ENCODE measurements around the gene ASPSCR1. TPM values are rescaled to one million over a fixed set of nuclear protein-coding genes. Genes with fewer than 3 reads are reported as not detected.

ASPSCR1 gene
- total and polyA plus RNA-seq, 10 of the 15 experiments (the other 5 are each of a cell fraction or from before 2014, with no cell fraction given): 1.5 to 48.4 (median 25.4) TPM

DNA sequence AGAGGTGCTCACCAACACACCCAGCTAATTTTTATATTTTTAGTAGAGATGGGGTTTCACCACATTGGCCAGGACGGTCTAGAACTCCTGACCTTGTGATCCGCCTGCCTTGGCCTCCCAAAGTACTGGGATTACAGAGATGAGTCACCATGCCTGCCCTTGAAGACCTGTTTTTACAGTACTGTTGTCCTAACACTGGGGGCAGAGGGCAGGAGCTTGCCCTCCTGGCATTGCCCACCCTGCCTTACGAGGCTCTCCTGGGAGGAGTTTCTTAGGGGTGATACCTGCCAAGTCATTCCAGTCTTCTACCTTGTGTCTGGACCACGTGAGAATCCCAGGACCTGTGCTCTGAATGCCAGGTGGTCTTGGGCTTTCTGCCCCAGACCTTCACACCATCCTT lies 2.7 kb downstream of the ASPSCR1 start:
- no peak overlapping the region for H3K27ac ChIP-seq (ENCODE audit: control insufficient read depth, insufficient read depth)
- H3K4me3 ChIP-seq: no peak overlapping the region
- POLR2A ChIA-PET: no interaction called here
- RAD21 ChIA-PET (ENCODE audit: unreplicated experiment): no interaction called here
- H3K4me1 ChIP-seq (ENCODE audit: control insufficient read depth, insufficient read depth, low read length): peaks cover 14% of the 10 kb centered on the region
- H3K4me2 ChIP-seq (ENCODE audit: control insufficient read depth, insufficient read depth): no peak overlapping the region
- in situ Hi-C loops (cut with MboI): no loop called here
- peaks cover 0 to 6% of the 10 kb centered on the region in 2 experiments; a peak in 3 of 4 replicates for H3K36me3 ChIP-seq (ENCODE audit: control insufficient read depth in 2 of 2, insufficient read depth in 2 of 2, low read length in 1 of 2)
- H2AFZ ChIP-seq (ENCODE audit: control insufficient read depth, low read depth, low read length): no peak overlapping the region
- no peak for ATAC-seq
- H3K27me3 ChIP-seq (replicated peaks in 1 of 2; ENCODE audit: control insufficient read depth in 2 of 2, insufficient read depth in 2 of 2, low read length in 1 of 2): no peaks in the 10 kb centered on the region
- no peaks in the 10 kb centered on the region for H4K20me1 ChIP-seq (ENCODE audit: control insufficient read depth, insufficient read depth)
- no TSS peak for BruUV-seq (replicated peaks)
- DNase-seq (ENCODE audit: low read depth, low spot score): no peak
- no peaks in the 10 kb centered on the region for H3K9me3 ChIP-seq (replicated peaks; ENCODE audit: control insufficient read depth, insufficient read depth, low read length)
- H3K9ac ChIP-seq (ENCODE audit: control insufficient read depth, insufficient read depth, low read length): no peak overlapping the region
- CTCF ChIA-PET: no interaction called here
- 75% methylated on average over 4 of the region's 4 CpGs for WGBS (ENCODE audit: insufficient coverage, insufficient replicate concordance, low lambda C conversion rate, missing lambda C conversion rate)
- no peaks in the 10 kb centered on the region; the same call in 1 of the 2 replicates for H3K79me2 ChIP-seq (ENCODE audit: control insufficient read depth, insufficient read depth, low read length)
- SMC1A ChIA-PET (ENCODE audit: uncharacterized antibody, unreplicated experiment): interaction anchor here (0.6 kb wide), 1 partner anchor 375 kb away, joined by 4 read pairs; no protein-coding TSS in a partner anchor
- intact Hi-C loops (cut with micrococcal nuclease; ENCODE audit: unreplicated experiment): no loop called here
- no peak for FAIRE-seq
- TF ChIP-seq CHD2 (IDR thresholded peaks at IDR 0.05; ENCODE audit: borderline replicate concordance, low read depth, low read length) (no peak), BHLHE40 (IDR thresholded peaks at IDR 0.05; ENCODE audit: borderline replicate concordance in 1 of 2, low read depth in 2 of 2, low read length in 1 of 2) (no peak), SUZ12 (IDR thresholded peaks at IDR 0.05; ENCODE audit: unreplicated experiment) (no peak), NFYB (IDR thresholded peaks at IDR 0.05; ENCODE audit: insufficient read depth, low read depth, low read length) (no peak), IKZF2 (IDR thresholded peaks at IDR 0.05) (no peak), FOXM1 (IDR thresholded peaks at IDR 0.05; ENCODE audit: low read depth, low read length) (no peak), ZNF24 (IDR thresholded peaks at IDR 0.05) (no peak), POU2F2 (IDR thresholded peaks at IDR 0.05; ENCODE audit: borderline replicate concordance, low read depth, low read length) (no peak), STAT1 (conservative IDR thresholded peaks at IDR 0.05) (no peak), TCF12 (IDR thresholded peaks at IDR 0.05; ENCODE audit: low read depth, low read length) (no peak)
- TF ChIP-seq, protein P1, sequence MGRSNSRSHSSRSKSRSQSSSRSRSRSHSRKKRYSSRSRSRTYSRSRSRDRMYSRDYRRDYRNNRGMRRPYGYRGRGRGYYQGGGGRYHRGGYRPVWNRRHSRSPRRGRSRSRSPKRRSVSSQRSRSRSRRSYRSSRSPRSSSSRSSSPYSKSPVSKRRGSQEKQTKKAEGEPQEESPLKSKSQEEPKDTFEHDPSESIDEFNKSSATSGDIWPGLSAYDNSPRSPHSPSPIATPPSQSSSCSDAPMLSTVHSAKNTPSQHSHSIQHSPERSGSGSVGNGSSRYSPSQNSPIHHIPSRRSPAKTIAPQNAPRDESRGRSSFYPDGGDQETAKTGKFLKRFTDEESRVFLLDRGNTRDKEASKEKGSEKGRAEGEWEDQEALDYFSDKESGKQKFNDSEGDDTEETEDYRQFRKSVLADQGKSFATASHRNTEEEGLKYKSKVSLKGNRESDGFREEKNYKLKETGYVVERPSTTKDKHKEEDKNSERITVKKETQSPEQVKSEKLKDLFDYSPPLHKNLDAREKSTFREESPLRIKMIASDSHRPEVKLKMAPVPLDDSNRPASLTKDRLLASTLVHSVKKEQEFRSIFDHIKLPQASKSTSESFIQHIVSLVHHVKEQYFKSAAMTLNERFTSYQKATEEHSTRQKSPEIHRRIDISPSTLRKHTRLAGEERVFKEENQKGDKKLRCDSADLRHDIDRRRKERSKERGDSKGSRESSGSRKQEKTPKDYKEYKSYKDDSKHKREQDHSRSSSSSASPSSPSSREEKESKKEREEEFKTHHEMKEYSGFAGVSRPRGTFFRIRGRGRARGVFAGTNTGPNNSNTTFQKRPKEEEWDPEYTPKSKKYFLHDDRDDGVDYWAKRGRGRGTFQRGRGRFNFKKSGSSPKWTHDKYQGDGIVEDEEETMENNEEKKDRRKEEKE (IDR thresholded peaks at IDR 0.05): no peak
- TF ChIP-seq, protein P2, sequence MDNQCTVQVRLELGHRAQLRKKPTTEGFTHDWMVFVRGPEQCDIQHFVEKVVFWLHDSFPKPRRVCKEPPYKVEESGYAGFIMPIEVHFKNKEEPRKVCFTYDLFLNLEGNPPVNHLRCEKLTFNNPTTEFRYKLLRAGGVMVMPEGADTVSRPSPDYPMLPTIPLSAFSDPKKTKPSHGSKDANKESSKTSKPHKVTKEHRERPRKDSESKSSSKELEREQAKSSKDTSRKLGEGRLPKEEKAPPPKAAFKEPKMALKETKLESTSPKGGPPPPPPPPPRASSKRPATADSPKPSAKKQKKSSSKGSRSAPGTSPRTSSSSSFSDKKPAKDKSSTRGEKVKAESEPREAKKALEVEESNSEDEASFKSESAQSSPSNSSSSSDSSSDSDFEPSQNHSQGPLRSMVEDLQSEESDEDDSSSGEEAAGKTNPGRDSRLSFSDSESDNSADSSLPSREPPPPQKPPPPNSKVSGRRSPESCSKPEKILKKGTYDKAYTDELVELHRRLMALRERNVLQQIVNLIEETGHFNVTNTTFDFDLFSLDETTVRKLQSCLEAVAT (IDR thresholded peaks at IDR 0.05): no peak
- TF ChIP-seq, protein P3, sequence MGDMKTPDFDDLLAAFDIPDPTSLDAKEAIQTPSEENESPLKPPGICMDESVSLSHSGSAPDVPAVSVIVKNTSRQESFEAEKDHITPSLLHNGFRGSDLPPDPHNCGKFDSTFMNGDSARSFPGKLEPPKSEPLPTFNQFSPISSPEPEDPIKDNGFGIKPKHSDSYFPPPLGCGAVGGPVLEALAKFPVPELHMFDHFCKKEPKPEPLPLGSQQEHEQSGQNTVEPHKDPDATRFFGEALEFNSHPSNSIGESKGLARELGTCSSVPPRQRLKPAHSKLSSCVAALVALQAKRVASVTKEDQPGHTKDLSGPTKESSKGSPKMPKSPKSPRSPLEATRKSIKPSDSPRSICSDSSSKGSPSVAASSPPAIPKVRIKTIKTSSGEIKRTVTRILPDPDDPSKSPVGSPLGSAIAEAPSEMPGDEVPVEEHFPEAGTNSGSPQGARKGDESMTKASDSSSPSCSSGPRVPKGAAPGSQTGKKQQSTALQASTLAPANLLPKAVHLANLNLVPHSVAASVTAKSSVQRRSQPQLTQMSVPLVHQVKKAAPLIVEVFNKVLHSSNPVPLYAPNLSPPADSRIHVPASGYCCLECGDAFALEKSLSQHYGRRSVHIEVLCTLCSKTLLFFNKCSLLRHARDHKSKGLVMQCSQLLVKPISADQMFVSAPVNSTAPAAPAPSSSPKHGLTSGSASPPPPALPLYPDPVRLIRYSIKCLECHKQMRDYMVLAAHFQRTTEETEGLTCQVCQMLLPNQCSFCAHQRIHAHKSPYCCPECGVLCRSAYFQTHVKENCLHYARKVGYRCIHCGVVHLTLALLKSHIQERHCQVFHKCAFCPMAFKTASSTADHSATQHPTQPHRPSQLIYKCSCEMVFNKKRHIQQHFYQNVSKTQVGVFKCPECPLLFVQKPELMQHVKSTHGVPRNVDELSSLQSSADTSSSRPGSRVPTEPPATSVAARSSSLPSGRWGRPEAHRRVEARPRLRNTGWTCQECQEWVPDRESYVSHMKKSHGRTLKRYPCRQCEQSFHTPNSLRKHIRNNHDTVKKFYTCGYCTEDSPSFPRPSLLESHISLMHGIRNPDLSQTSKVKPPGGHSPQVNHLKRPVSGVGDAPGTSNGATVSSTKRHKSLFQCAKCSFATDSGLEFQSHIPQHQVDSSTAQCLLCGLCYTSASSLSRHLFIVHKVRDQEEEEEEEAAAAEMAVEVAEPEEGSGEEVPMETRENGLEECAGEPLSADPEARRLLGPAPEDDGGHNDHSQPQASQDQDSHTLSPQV (IDR thresholded peaks at IDR 0.05): no peak
- TF ChIP-seq, protein P4, sequence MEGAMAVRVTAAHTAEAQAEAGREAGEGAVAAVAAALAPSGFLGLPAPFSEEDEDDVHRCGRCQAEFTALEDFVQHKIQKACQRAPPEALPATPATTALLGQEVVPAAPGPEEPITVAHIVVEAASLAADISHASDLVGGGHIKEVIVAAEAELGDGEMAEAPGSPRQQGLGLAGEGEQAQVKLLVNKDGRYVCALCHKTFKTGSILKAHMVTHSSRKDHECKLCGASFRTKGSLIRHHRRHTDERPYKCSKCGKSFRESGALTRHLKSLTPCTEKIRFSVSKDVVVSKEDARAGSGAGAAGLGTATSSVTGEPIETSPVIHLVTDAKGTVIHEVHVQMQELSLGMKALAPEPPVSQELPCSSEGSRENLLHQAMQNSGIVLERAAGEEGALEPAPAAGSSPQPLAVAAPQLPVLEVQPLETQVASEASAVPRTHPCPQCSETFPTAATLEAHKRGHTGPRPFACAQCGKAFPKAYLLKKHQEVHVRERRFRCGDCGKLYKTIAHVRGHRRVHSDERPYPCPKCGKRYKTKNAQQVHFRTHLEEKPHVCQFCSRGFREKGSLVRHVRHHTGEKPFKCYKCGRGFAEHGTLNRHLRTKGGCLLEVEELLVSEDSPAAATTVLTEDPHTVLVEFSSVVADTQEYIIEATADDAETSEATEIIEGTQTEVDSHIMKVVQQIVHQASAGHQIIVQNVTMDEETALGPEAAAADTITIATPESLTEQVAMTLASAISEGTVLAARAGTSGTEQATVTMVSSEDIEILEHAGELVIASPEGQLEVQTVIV (IDR thresholded peaks at IDR 0.05; ENCODE audit: borderline replicate concordance, partially characterized antibody): no peak
